ENCODE measurements around the gene BCL2.

The BCL2 gene

DNA sequence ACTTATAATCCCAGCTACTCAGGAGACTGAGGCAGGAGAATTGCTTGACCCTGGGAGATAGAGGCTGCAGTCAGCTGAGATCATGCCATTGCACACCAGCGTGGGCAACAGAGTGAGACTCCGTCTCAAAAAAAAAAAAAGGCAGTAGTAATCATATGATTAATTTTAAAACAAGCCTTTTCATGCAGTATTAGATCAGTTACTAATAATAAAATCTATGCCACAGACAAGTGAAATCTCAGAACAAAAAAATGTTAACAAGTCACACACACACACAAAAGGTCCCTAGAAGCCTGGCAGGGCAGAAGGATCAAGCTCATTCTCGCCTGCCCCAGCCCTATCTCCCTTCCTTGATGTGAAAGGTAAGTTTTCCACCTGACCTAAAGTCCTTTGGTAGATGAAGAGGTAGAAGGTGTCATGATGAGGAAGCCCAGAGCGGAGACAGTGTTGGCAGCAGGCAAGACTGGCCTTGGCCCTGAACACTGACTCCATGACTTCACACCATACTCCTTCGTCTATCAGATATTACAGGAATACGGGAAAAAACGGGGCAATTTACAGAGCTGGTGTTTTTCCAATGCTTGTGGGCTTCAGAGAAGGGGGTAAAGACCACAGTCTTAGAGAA, 36.8 kb upstream of the BCL2 start:
- no peak overlapping the region for H3K4me3 ChIP-seq (ENCODE audit: low read depth, low read length)
- TF ChIP-seq CTCF (IDR thresholded peaks at IDR 0.05; ENCODE audit: insufficient read depth, low read depth, low read length, missing control alignments), result no peak
- DNase-seq (ENCODE audit: low read depth), result no peak

GRCh38 chr18:63350230-63350629, 30.7 kb upstream of the BCL2 start:
- DNase-seq (ENCODE audit: low read depth), result no peak

DNA sequence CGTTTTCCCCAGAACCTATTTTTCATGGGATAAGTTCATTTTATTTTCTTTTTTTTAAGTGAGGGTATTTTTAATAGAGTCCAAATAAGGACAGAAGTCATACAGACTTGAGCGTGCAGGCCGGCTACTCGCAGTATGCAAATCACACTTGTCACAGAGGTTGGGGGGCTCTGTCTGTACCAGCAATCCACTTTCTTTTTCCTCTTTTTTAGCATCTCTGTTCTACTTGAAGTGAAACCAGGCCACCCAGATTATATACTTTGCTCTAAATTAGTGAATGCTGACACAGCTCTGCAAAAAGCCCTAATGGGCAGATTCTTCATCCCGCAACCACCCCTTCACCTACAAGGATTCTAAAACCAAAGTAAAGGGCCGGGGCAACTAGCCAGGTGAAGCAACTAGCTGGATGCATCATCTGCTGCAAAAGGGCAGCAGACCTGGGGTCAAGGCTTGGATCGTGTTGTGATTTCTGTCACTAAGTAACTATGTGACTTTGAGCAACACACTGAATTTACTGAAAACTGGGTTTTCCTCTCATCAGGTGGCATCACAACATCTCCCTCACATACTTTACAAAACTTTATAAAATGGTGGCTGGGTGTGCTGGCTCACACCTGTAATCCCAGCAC, 29.1 kb upstream of the BCL2 start:
- H3K4me3 ChIP-seq (ENCODE audit: low read depth, low read length), result no peak overlapping the region

More at GRCh38 chr18:63350230-63350629, 30.7 kb upstream of the BCL2 start:
- no peak overlapping the region for H3K4me3 ChIP-seq (ENCODE audit: low read depth, low read length)
- no peak for TF ChIP-seq CTCF (IDR thresholded peaks at IDR 0.05; ENCODE audit: insufficient read depth, low read depth, low read length, missing control alignments)

DNA sequence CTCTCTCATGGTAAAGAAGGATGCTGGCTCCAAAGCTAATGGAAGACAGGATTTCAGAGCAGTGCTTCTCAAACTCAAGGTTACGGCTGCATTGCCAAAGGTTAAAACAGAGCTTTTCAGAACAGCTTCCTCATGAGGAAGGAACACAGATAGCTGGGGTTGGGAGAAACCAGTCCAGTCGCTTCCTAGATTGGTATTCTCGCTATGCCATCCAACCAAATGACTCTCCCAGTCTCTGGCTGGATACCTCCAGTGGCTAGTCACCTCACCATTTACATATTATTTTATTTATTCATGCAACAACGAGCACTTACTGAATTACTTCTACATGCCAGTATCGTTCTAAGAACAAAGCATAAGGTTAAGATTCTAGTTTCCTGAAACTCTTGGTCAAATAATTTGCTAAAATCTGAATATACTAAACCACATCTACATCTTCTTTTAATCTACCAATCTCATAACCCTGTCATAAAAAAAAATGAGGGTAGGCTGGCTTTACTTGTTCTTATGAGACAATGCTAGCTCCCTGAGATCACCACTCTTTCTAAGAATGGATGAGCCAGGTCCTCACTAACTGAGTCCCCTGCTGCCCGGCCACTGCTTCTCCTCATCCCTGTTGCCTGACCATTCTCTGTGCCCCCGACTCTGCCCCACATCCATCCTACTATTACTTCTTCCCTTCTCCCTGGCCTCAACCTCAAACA, 27.1 kb upstream of the BCL2 start:
- no peak for DNase-seq (ENCODE audit: low read depth)
- H3K4me3 ChIP-seq (ENCODE audit: low read depth, low read length), result no peak overlapping the region
- TF ChIP-seq CTCF (IDR thresholded peaks at IDR 0.05; ENCODE audit: insufficient read depth, low read depth, low read length, missing control alignments), result no peak

More for the DNA sequence above, 29.1 kb upstream of the BCL2 start:
- peak; percentile 44 for DNase-seq (ENCODE audit: low read depth)
- TF ChIP-seq CTCF (IDR thresholded peaks at IDR 0.05; ENCODE audit: insufficient read depth, low read depth, low read length, missing control alignments), result no peak

DNA sequence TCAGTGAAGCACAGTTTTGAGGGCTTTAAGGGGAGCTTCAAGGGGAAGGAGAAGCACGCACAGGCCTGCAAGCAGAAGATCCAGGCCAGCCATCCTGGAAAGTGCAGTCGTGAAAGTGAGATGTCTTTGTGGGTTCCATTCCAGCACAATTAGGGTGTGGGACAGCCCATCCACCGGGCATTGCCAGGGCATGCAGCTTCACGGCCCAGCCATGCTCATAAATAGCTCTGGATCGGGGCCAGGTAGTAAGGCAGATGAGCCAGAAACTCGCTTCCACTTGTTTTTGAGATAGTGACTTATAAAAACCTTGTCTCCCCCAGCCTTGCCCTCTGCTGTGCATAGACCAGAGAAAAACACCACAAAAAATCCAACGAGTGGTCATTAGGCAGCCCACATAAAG, 26.5 kb upstream of the BCL2 start:
- TF ChIP-seq CTCF (IDR thresholded peaks at IDR 0.05; ENCODE audit: insufficient read depth, low read depth, low read length, missing control alignments), result no peak
- DNase-seq (ENCODE audit: low read depth), result no peak
- no peak overlapping the region for H3K4me3 ChIP-seq (ENCODE audit: low read depth, low read length)

- H3K4me3 ChIP-seq (ENCODE audit: low read depth, low read length), result no peak overlapping the region
- TF ChIP-seq CTCF (IDR thresholded peaks at IDR 0.05; ENCODE audit: insufficient read depth, low read depth, low read length, missing control alignments), result no peak
- DNase-seq (ENCODE audit: low read depth), result no peak
Measured at GRCh38 chr18:63344918-63345317, 25.3 kb upstream of the BCL2 start.
